Right renal cortex interstitium (tissue), 3 donors: Measurements from ENCODE around the gene IARS2. TPM values are rescaled to one million over a fixed set of nuclear protein-coding genes. Genes with fewer than 3 reads are reported as not detected.
"Not testable (repeated sequence)": the region's sequence is repeated elsewhere in the genome, so short reads cannot be mapped to it uniquely, and the experiment has no call there.

ENCODE experiments used
- DNase-seq, 3 donors: peaks; one replicate each; pipeline ENCODE4 v3.0.0-alpha.2; 2013; ENCODE audit warnings: low read depth in 3 of 3, low spot score in 2 of 3
- polyA plus RNA-seq, 3 donors: library from polyadenylated mRNA; unstranded; fragments of 120-200 nt; gene quantifications; one replicate each; pipeline ENCODE4 v1.2.1, GENCODE V29; 2013; ENCODE audit not compliant: insufficient read length in 3 of 3

Gene IARS2
- polyA plus RNA-seq, 3 donors: 100 to 104 (median 103) TPM

- not testable (repeated sequence) for DNase-seq
Measured at GRCh38 chr1:220110473-220110872, 16.5 kb downstream of the IARS2 start.

GRCh38 chr1:220112600-220112999 is 18.7 kb downstream of the IARS2 start:
- DNase-seq: not testable (repeated sequence)

- DNase-seq: no peak
Measured at GRCh38 chr1:220113136-220113695, 19.3 kb downstream of the IARS2 start.

- no peak for DNase-seq
Measured at GRCh38 chr1:220119043-220119512, 25.1 kb downstream of the IARS2 start.

GRCh38 chr1:220121791-220122530 is 28.0 kb downstream of the IARS2 start:
- no peak for DNase-seq

- DNase-seq: no peak
Measured at GRCh38 chr1:220123066-220123465, 29.1 kb downstream of the IARS2 start.

- DNase-seq: no peak
Measured at GRCh38 chr1:220123889-220124288, 30.0 kb downstream of the IARS2 start.

- DNase-seq: no peak
Measured at GRCh38 chr1:220124542-220124941, 30.6 kb downstream of the IARS2 start.

GRCh38 chr1:220127076-220127475 is 33.1 kb downstream of the IARS2 start:
- no peak for DNase-seq

GRCh38 chr1:220129479-220130210 is 35.7 kb downstream of the IARS2 start:
- no peak for DNase-seq

GRCh38 chr1:220135755-220136154 is 41.8 kb downstream of the IARS2 start:
- no peak for DNase-seq

GRCh38 chr1:220137019-220137786 is 43.3 kb downstream of the IARS2 start:
- no peak for DNase-seq

- no peak for DNase-seq
Measured at GRCh38 chr1:220139966-220140365, 46.0 kb downstream of the IARS2 start.

- no peak for DNase-seq
Measured at GRCh38 chr1:220144051-220144450, 50.1 kb downstream of the IARS2 start.

- no peak for DNase-seq
Measured at GRCh38 chr1:220149742-220150141, 55.8 kb downstream of the IARS2 start.

- no peak for DNase-seq
Measured at GRCh38 chr1:220151454-220151853, 57.5 kb downstream of the IARS2 start.

- no peak for DNase-seq
Measured at GRCh38 chr1:220153147-220153546, 59.2 kb downstream of the IARS2 start.

GRCh38 chr1:220156620-220157146 is 62.8 kb downstream of the IARS2 start:
- DNase-seq: no peak

- DNase-seq: no peak
Measured at GRCh38 chr1:220157738-220158137, 63.8 kb downstream of the IARS2 start.

- not testable (repeated sequence) for DNase-seq
Measured at GRCh38 chr1:220158530-220158929, 64.6 kb downstream of the IARS2 start.

GRCh38 chr1:220159041-220159440 is 65.1 kb downstream of the IARS2 start:
- DNase-seq: no peak
